Activated naive CD4-positive, alpha-beta T cell treated with anti-CD3 and anti-CD28 coated beads, Interleukin-2, amount 50 U/mL, for 16 hours (primary cell): ENCODE data around the gene MON1A.
"Not testable (repeated sequence)": the region's sequence is repeated elsewhere in the genome, so short reads cannot be mapped to it uniquely, and the experiment has no call there.

Experiments
- DNase-seq: peaks from one replicate; pipeline ENCODE4 v3.0.0-alpha.2; 2020

MON1A gene

GRCh38 chr3:49917806-49918590, 11.6 kb downstream of the MON1A start:
- not testable (repeated sequence) for DNase-seq

- DNase-seq, result no peak
Observed at GRCh38 chr3:49916686-49917085, 12.9 kb downstream of the MON1A start.

GRCh38 chr3:49914906-49915305, 14.7 kb downstream of the MON1A start:
- DNase-seq, result no peak

GRCh38 chr3:49912881-49913281, 16.7 kb downstream of the MON1A start:
- DNase-seq, result no peak

- no peak for DNase-seq
Observed at GRCh38 chr3:49911611-49912010, 18.0 kb downstream of the MON1A start.

- DNase-seq, result no peak
Observed at GRCh38 chr3:49911124-49911420, 18.5 kb downstream of the MON1A start.

- no peak for DNase-seq
Observed at GRCh38 chr3:49910409-49911123, 19.0 kb downstream of the MON1A start.

GRCh38 chr3:49908373-49909199, 21.0 kb downstream of the MON1A start:
- DNase-seq, result no peak

GRCh38 chr3:49906073-49906743, 23.4 kb downstream of the MON1A start:
- DNase-seq, result peak; percentile 59

- not testable (repeated sequence) for DNase-seq
Observed at GRCh38 chr3:49904448-49904847, 25.2 kb downstream of the MON1A start.

- DNase-seq, result peak; percentile 83
Observed at GRCh38 chr3:49903451-49904424, 25.9 kb downstream of the MON1A start, which contains the start of gene MST1R. Gene MST1R (minus strand): TSS chr3:49903873. CDS start chr3:49903609, 264 bp downstream.

- no peak for DNase-seq
Observed at GRCh38 chr3:49902511-49903345, 26.9 kb downstream of the MON1A start.

GRCh38 chr3:49901366-49902339, 28.0 kb downstream of the MON1A start:
- DNase-seq, result no peak

- no peak for DNase-seq
Observed at GRCh38 chr3:49900491-49901153, 29.0 kb downstream of the MON1A start.

- DNase-seq, result no peak
Observed at GRCh38 chr3:49899815-49900214, 29.8 kb downstream of the MON1A start.

GRCh38 chr3:49898991-49899390, 30.6 kb downstream of the MON1A start:
- DNase-seq, result no peak

GRCh38 chr3:49896345-49896744, 33.3 kb downstream of the MON1A start:
- no peak for DNase-seq

GRCh38 chr3:49895791-49896190, 33.8 kb downstream of the MON1A start:
- DNase-seq, result no peak

GRCh38 chr3:49889296-49889695, 40.3 kb downstream of the MON1A start:
- DNase-seq, result no peak
